ENCODE data around the gene NBDY.
"Not testable (repeated sequence)": the region's sequence is repeated elsewhere in the genome, so short reads cannot be mapped to it uniquely, and the experiment has no call there.

Gene NBDY

DNA sequence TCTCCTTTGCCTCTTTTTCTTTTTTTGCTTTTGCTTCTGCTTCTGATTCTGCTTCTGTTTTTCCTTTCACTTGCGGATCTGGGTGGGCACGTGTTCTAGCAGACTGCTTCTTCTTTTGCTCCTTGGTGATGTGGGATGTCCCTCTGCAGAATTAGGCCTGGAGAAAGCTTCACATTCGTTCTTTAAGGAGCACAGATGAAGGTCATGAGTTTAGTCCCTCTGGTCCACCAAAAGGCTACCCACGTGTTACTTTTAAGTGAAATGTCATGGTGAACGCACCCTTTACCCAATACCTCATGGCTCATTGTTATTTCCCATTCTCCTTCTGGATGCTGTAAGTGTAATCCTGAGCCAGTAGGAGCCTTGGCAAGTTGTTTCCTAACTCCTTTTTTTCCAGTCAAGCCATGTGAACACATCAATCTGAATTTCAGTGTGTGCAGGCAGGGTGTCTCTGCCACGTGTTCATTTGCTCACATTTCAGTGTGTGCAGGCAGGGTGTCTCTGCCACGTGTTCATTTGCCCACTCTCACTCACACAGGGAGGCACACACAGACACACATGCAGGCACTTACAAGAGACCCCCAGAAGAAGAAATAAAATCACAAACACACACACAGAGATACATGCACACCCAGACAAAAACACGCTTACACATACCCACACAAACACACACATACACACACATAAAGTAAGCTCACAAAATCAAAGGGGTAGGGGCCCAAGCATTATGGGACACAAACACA, 36.9 kb downstream of the NBDY start:
- Histone ChIP-seq H3K4me3 (replicated peaks; ENCODE audit: low read depth, low read length) (peak overlapping the region; percentile 68), H3K27me3 (replicated peaks; ENCODE audit: control insufficient read depth, insufficient read depth, low read length) (no peaks in the 10 kb centered on the region), H3K36me3 (ENCODE audit: control insufficient read depth, insufficient read depth, low read length) (no peaks in the 10 kb centered on the region)
- no peak for DNase-seq (ENCODE audit: extremely low read depth, insufficient read length)
- TF ChIP-seq, protein P1, sequence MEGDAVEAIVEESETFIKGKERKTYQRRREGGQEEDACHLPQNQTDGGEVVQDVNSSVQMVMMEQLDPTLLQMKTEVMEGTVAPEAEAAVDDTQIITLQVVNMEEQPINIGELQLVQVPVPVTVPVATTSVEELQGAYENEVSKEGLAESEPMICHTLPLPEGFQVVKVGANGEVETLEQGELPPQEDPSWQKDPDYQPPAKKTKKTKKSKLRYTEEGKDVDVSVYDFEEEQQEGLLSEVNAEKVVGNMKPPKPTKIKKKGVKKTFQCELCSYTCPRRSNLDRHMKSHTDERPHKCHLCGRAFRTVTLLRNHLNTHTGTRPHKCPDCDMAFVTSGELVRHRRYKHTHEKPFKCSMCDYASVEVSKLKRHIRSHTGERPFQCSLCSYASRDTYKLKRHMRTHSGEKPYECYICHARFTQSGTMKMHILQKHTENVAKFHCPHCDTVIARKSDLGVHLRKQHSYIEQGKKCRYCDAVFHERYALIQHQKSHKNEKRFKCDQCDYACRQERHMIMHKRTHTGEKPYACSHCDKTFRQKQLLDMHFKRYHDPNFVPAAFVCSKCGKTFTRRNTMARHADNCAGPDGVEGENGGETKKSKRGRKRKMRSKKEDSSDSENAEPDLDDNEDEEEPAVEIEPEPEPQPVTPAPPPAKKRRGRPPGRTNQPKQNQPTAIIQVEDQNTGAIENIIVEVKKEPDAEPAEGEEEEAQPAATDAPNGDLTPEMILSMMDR (IDR thresholded peaks at IDR 0.05; ENCODE audit: insufficient read depth, low read length, poor library complexity, severe bottlenecking) = no peak

DNA sequence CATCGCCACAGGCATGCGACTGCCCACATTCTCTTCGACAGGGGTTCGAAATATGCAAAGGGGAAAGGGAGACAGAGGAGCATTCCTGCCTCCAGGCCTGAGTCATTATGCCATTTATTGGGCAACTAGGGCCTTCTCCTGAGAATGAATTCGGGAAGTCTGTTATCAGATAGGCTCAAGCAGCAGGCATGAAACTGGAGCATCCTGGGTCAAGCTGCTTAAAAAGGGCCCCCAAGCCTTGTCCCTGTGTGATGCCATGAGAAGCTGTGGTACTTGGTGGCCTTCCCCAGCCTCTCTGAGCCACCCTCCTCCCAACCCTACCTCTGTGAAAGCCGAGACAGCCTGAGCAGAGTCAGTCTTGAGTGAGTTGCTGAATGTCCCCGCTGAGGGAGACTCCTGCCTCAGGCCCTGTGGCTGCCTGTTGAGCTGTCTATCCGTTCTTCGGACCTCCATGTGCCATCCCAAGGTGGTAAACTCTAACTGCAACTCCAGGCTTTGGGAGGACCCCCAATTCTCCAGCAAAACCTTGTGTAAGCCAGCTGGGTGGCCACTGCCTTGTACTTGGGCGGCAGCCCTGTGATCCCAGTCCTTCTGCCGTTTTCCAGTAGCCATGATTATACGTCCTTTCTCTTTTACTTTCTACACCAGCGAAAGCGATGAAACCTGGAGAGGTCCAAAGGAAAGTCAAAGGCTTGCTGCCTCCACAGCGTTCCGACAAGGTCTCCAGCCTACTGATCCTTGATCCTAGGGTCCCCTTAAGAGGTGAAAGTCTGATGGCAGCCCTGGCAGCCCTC, 37.7 kb downstream of the NBDY start:
- Histone ChIP-seq H3K27me3 (replicated peaks; ENCODE audit: control insufficient read depth, insufficient read depth, low read length) (no peaks in the 10 kb centered on the region), H3K4me3 (replicated peaks; ENCODE audit: low read depth, low read length) (peak overlapping the region; percentile 68), H3K36me3 (ENCODE audit: control insufficient read depth, insufficient read depth, low read length) (no peaks in the 10 kb centered on the region)
- TF ChIP-seq, protein P1 (IDR thresholded peaks at IDR 0.05; ENCODE audit: insufficient read depth, low read length, poor library complexity, severe bottlenecking) = no peak
- DNase-seq (ENCODE audit: extremely low read depth, insufficient read length) = peak; percentile 45

DNA sequence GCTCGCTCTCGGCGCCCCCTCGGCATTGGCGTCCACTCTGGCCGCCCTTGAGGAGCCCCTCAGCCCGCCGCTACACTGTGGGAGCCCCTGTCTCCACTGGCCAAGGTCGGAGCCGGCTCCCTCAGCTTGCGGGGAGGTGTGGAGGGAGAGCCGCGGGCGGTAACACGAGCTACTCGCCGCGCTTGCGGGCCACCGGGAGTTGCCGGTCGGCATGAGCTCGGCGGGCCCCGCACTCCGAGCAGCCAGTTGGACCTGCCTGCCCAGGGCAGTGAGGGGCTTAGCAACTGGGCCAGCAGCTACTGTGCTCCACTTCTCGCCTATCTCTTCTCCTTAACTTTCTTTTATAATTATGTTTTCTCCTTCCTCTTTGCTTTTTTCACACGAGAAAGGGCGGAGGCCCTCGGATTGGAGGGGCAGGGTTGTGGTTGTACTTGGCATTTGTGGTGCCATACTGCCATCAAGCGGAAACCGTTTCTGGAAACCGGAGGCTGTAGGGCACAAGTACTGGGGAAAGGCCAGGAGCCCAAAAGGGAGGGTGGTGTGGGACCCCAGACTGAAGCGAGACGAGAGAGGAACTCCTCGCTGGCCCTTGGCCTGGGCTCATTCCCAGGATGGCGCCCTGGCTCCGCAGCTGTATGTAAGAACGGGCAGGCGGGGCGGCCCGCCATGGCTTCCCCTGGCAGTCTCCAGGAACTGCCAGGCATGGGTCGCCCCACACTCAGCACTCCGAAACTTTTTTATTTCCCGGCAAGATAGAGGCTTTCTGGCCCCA, 38.5 kb downstream of the NBDY start:
- not testable (repeated sequence) for H3K27me3 ChIP-seq (replicated peaks; ENCODE audit: control insufficient read depth, insufficient read depth, low read length); H3K36me3 ChIP-seq (ENCODE audit: control insufficient read depth, insufficient read depth, low read length)
- DNase-seq (ENCODE audit: extremely low read depth, insufficient read length) = peak; percentile 72
- H3K4me3 ChIP-seq (replicated peaks; ENCODE audit: low read depth, low read length) = peak overlapping the region; percentile 68

DNA sequence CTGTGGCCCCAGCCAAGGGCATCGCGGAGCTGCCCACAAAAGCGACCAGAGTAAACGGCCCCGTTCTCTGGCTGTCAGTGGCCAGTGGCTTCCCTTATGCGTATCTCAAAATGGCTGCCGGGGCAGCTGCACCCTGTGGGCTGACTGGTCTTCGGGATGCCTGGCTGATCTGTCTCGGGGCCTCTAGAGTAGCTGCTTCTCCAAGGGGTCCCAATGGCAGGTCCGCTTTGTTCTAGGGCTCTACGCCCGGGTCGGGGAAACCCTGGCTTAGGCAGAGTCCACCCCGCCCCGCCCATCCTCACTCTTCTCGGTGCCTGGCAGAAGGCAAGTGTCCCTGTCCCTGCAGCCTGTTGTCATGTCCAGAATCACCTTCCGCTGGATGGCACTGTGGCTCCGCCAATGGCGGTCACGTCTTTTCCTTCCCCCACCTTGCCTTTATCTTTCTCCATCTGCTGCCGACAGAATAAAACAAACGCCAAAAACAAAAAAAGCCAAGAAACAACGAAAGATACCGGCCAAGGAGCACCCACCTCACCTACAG, 39.1 kb downstream of the NBDY start:
- H3K36me3 ChIP-seq (ENCODE audit: control insufficient read depth, insufficient read depth, low read length); H3K4me3 ChIP-seq (replicated peaks; ENCODE audit: low read depth, low read length); DNase-seq (ENCODE audit: extremely low read depth, insufficient read length); H3K27me3 ChIP-seq (replicated peaks; ENCODE audit: control insufficient read depth, insufficient read depth, low read length): not testable (repeated sequence)

DNA sequence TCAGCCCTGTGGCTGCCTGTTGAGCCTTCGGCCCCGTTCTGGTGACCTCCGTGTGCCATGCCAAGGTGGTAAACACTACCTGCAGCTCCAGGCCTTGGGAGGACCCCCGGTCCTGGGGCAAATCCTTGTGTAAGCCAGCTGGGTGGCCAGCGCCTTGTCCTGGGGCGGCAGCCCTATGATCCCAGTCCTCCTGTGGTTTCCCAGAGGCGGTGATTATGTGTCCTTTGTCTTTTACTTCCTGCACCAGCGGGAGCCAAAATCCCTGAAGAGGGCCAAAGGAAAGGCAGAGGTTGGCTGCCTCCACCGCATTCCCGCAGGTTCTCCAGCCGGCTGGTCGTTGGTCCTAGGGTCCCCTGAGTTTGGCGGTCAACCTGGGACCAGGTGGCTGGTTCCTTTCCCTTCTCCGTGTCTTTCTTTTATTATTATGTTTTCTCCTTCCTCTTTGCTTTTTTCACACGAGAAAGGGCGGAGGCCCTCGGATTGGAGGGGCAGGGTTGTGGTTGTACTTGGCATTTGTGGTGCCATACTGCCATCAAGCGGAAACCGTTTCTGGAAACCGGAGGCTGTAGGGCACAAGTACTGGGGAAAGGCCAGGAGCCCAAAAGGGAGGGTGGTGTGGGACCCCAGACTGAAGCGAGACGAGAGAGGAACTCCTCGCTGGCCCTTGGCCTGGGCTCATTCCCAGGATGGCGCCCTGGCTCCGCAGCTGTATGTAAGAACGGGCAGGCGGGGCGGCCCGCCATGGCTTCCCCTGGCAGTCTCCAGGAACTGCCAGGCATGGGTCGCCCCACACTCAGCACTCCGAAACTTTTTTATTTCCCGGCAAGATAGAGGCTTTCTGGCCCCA, 43.9 kb downstream of the NBDY start:
- not testable (repeated sequence) for DNase-seq (ENCODE audit: extremely low read depth, insufficient read length); H3K36me3 ChIP-seq (ENCODE audit: control insufficient read depth, insufficient read depth, low read length); H3K4me3 ChIP-seq (replicated peaks; ENCODE audit: low read depth, low read length); H3K27me3 ChIP-seq (replicated peaks; ENCODE audit: control insufficient read depth, insufficient read depth, low read length)

DNA sequence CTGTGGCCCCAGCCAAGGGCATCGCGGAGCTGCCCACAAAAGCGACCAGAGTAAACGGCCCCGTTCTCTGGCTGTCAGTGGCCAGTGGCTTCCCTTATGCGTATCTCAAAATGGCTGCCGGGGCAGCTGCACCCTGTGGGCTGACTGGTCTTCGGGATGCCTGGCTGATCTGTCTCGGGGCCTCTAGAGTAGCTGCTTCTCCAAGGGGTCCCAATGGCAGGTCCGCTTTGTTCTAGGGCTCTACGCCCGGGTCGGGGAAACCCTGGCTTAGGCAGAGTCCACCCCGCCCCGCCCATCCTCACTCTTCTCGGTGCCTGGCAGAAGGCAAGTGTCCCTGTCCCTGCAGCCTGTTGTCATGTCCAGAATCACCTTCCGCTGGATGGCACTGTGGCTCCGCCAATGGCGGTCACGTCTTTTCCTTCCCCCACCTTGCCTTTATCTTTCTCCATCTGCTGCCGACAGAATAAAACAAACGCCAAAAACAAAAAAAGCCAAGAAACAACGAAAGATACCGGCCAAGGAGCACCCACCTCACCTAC, 44.5 kb downstream of the NBDY start:
- not testable (repeated sequence) for H3K4me3 ChIP-seq (replicated peaks; ENCODE audit: low read depth, low read length); DNase-seq (ENCODE audit: extremely low read depth, insufficient read length); H3K27me3 ChIP-seq (replicated peaks; ENCODE audit: control insufficient read depth, insufficient read depth, low read length); H3K36me3 ChIP-seq (ENCODE audit: control insufficient read depth, insufficient read depth, low read length)

DNA sequence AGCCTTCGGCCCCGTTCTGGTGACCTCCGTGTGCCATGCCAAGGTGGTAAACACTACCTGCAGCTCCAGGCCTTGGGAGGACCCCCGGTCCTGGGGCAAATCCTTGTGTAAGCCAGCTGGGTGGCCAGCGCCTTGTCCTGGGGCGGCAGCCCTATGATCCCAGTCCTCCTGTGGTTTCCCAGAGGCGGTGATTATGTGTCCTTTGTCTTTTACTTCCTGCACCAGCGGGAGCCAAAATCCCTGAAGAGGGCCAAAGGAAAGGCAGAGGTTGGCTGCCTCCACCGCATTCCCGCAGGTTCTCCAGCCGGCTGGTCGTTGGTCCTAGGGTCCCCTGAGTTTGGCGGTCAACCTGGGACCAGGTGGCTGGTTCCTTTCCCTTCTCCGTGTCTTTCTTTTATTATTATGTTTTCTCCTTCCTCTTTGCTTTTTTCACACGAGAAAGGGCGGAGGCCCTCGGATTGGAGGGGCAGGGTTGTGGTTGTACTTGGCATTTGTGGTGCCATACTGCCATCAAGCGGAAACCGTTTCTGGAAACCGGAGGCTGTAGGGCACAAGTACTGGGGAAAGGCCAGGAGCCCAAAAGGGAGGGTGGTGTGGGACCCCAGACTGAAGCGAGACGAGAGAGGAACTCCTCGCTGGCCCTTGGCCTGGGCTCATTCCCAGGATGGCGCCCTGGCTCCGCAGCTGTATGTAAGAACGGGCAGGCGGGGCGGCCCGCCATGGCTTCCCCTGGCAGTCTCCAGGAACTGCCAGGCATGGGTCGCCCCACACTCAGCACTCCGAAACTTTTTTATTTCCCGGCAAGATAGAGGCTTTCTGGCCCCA, 49.3 kb downstream of the NBDY start:
- H3K36me3 ChIP-seq (ENCODE audit: control insufficient read depth, insufficient read depth, low read length); H3K27me3 ChIP-seq (replicated peaks; ENCODE audit: control insufficient read depth, insufficient read depth, low read length); H3K4me3 ChIP-seq (replicated peaks; ENCODE audit: low read depth, low read length); DNase-seq (ENCODE audit: extremely low read depth, insufficient read length): not testable (repeated sequence)

DNA sequence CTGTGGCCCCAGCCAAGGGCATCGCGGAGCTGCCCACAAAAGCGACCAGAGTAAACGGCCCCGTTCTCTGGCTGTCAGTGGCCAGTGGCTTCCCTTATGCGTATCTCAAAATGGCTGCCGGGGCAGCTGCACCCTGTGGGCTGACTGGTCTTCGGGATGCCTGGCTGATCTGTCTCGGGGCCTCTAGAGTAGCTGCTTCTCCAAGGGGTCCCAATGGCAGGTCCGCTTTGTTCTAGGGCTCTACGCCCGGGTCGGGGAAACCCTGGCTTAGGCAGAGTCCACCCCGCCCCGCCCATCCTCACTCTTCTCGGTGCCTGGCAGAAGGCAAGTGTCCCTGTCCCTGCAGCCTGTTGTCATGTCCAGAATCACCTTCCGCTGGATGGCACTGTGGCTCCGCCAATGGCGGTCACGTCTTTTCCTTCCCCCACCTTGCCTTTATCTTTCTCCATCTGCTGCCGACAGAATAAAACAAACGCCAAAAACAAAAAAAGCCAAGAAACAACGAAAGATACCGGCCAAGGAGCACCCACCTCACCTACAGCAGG, 50.0 kb downstream of the NBDY start:
- not testable (repeated sequence) for DNase-seq (ENCODE audit: extremely low read depth, insufficient read length); H3K27me3 ChIP-seq (replicated peaks; ENCODE audit: control insufficient read depth, insufficient read depth, low read length); H3K4me3 ChIP-seq (replicated peaks; ENCODE audit: low read depth, low read length); H3K36me3 ChIP-seq (ENCODE audit: control insufficient read depth, insufficient read depth, low read length)

DNA sequence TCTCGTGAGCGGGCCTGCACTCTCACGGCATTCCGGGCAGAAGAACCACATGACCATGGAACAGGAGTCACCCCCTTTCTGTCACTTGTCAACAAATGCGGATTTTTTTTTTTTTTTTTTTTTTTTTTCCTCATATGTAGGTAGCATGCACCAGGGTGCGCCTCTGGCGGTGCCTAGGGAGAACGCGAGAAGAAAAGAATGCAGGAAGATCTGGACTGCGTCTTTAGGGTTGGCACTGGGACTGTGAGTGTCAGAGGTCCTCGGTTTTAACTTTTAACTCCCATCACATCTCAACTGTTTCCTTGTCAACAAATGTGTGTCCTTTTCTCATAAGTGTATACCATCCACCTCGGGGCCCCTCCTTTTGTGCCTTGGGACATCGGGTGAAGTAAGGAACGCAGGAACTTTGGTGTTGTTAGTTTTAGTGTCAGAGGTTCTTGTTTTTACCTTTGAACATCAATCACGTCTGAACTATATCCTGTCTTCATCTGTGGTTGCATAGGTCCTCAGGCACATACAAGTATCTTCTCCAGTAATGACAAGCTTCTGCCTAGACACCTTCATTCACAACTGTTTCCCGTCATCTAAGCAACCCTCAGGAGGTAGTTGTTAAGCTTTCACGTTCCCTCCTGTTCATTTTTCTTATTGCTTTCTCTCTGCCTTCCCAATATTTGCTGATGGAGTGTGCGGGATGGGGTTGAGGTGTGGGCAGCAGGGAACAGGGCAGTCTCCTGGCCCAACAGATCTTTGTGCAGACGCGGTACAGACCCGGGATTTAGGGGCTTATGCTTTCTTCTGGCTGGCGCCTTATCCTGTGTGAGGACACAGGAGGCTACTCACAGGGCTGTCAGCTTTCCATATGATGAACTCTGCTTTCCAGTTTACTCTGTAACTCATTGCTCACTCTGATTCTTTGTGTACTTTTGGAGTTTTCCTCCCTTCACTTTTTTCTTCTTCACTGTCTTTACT, 51.9 kb downstream of the NBDY start:
- H3K36me3 ChIP-seq (ENCODE audit: control insufficient read depth, insufficient read depth, low read length); DNase-seq (ENCODE audit: extremely low read depth, insufficient read length); H3K27me3 ChIP-seq (replicated peaks; ENCODE audit: control insufficient read depth, insufficient read depth, low read length); H3K4me3 ChIP-seq (replicated peaks; ENCODE audit: low read depth, low read length): not testable (repeated sequence)
